Activated CD4-positive, alpha-beta T cell treated with anti-CD3 and anti-CD28 coated beads, Interleukin-2, amount 50 U/mL, for 24 hours (primary cell): ENCODE results near the gene SCYL3.
A peak's percentile ranks its signal among the peaks of the same experiment; 100 is the strongest.
"Not testable (repeated sequence)": the region's sequence is repeated elsewhere in the genome, so short reads cannot be mapped to it uniquely, and the experiment has no call there.

ENCODE experiments used
- DNase-seq, 2 donors: peaks; one replicate each; pipeline ENCODE4 v3.0.0-alpha.2; 2020; ENCODE audit warnings: low read depth in 1 of 2, low spot score in 1 of 2

SCYL3 gene, protein sequence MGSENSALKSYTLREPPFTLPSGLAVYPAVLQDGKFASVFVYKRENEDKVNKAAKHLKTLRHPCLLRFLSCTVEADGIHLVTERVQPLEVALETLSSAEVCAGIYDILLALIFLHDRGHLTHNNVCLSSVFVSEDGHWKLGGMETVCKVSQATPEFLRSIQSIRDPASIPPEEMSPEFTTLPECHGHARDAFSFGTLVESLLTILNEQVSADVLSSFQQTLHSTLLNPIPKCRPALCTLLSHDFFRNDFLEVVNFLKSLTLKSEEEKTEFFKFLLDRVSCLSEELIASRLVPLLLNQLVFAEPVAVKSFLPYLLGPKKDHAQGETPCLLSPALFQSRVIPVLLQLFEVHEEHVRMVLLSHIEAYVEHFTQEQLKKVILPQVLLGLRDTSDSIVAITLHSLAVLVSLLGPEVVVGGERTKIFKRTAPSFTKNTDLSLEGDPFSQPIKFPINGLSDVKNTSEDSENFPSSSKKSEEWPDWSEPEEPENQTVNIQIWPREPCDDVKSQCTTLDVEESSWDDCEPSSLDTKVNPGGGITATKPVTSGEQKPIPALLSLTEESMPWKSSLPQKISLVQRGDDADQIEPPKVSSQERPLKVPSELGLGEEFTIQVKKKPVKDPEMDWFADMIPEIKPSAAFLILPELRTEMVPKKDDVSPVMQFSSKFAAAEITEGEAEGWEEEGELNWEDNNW

DNA sequence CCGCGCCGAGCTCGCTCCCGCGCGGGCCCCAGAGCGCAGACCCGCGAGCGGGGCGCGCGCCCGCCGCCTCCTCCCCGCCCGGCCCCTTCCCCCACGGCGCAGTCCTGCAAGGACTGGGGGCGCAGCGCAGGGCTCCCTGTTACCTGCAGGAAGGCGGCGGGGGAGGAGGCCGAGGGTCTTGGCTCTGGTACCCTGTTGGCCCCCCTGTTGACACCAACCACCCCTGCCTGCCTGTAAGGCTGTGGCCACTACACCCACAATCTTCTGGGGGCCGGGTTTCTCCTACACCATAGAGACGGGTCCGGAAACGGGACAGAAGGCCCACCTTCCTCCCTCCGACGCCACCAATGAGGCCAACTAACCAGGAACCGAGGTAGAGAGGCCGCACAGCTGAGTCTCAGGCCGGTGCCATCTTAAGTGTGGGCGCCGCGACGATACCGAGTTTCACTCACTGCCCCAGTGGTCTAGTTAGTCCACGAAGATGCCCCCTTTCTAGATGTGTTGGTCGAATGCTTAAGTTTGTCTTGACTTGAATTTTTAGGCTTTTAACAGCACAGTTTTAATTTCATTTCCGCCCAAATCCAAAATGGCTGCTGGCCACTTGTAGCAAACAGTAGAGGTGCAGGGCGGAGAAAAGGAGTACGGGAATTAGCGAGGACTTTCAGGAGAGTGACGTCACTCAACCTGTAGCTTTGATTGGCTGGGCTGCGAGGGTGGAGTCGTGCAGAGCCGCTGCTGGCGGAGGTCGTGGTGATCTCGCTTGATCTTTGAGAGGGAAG lies at the start of gene SCYL3:
TSS of gene SCYL3 (minus strand) at position 252 of the 779 bp plus-strand sequence. CDS start 5,056 bp downstream, outside the sequence.
- peak; percentile 80 to 91 for DNase-seq

- DNase-seq, result no peak
Observed at GRCh38 chr1:169941982-169942830, 48.5 kb upstream of the SCYL3 start.

DNA sequence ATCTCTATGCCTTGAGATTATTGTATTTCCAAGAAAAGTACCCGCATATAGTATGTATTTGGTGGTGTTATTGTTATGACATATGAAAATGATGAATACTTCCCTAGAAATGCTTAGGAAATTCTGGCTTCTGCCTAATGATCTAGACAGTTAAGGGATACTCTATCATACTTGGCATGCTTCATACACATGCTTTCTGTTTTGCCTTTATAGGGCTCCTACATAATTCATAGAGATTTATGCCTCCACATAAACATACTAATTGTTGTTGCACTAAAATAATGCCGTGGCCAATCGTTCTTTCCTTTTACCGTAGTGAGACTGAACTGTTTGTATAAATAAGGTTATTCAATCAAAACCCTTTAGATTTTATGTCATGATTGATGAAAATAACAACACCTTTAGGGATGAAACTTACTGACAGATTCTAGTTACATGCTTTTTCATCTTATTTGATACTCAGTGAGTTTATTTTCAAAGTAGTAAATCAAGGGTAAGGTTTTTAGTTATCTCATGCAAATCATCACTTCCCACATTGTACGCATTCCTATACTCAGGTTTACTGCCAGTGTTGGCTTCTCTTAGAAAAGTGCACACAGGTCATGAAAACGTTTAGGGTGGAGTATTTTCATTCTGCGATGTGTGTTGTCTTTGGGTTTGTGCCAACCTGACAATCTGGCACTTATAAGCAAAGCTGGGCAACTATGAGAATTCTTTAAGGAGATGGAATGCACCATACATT lies 40.5 kb upstream of the SCYL3 start:
- DNase-seq, result no peak

- DNase-seq, result no peak
Observed at GRCh38 chr1:169931795-169932231, 38.1 kb upstream of the SCYL3 start.

DNA sequence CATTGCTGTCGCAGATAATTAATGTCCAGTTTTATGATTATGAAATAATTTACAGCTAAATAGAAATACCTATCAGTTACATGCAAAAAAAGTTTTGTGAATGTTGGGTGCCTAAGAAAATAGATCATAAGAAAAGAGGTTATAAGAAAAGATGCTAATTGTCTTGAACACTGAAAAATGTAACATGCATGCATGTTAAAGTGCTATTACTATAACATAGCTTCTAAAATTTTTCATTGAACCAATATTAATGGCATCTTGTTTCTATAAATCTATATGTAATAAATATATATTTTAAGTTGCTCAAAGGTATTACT lies 35.5 kb upstream of the SCYL3 start:
- no peak for DNase-seq

GRCh38 chr1:169928438-169929209 lies 34.9 kb upstream of the SCYL3 start:
- DNase-seq, result no peak

- DNase-seq, result no peak
Observed at GRCh38 chr1:169925505-169926482, 32.1 kb upstream of the SCYL3 start.

GRCh38 chr1:169924829-169925228 lies 31.1 kb upstream of the SCYL3 start:
- no peak for DNase-seq

- DNase-seq, result no peak
Observed at GRCh38 chr1:169924063-169924462, 30.4 kb upstream of the SCYL3 start.

DNA sequence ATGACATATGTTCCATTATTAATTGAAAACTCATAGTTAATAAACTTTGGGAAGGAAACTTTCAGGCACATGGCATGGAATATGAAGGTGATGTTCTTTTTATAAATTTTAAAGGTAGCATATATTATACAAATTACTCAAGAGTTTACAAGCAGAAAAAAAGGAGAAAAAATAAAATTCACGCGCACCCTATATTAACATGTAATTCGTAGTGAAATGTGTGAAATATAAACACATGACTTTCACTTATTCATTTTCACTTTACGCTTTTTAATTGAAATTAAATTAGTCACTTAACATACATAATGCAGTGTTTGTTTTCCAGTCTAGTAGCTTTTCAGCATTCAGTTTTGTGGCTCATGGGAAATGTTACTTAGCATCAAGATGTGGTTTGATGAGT lies 27.4 kb upstream of the SCYL3 start:
- no peak for DNase-seq

DNA sequence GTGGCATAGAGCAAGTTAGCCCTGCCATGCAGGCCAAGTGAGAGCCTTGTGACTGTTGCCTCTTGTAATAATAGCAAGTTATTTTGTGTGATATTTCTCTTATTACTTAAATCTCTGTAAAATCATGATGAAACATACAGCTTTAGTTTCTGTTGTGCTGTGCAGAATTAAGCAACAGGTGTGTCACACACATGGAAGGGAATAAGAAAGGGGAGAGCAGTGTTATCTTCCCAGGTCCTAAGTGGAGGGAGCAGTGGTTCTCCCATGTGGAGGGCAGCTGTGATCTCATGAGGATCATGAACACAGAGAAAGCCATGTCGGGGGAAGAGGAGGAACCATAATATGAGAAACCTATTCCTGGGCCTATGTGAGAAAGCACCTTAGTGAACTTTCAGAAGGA lies 25.2 kb upstream of the SCYL3 start:
- no peak for DNase-seq

- DNase-seq, result not testable (repeated sequence)
Observed at GRCh38 chr1:169918220-169918619, 24.5 kb upstream of the SCYL3 start.

DNA sequence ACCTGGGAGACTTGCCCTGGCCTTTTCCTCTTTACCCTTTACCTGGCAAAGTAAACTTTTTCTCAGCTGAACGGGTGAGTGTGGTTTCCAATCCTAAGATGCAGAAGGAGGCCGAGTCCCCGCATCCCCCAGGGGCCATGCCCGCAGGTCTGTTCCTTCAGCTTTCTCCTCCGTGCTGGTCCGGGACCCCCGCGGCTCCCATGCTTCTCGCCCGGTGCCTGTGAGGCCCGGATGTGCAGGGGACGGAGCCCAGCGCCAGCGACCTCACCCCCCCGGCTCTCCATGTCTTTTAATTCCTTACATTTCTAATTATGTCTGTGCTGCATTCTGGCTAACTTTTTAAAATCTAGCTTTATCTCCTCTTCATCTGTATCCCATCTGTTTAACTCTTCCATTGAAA lies 21.5 kb upstream of the SCYL3 start:
- no peak for DNase-seq

DNA sequence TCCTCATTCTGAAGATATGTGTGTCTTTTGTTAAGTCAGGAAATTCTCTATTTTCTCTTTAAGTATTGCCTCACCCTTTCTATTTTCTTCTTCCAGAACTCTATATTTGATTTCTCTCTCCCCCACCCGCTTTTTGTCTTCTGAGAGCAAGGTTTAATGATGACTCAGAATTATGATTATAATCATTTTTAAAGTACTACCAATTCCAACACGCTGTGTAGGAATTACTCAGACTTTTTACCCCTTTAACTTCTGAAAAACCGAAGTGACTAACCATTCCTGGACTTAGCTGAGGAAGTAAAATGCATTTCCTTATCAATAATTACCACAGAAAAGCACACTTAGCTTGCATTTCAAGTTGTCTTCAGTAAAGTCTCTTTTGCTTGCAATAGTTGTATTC lies 20.8 kb upstream of the SCYL3 start:
- no peak for DNase-seq

DNA sequence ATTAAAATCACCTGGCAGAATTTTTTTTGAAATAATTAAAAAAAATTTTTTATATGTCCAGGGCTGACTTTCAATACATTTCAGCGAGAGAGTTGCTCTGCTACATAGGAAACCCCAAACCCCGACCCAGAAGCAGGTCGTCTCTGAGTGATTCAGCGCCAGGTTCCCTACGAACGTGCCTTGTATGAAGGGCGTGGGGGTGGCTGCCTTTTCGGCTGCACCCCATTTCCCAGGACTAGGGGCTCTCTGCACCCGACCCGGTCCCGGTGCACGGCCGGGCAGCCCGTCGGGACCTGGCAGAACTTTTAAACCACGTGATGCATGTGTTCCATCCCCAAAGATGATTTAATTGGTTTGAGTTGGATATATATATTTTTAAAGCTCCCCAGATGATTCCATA lies 15.8 kb upstream of the SCYL3 start:
- DNase-seq, result no peak

DNA sequence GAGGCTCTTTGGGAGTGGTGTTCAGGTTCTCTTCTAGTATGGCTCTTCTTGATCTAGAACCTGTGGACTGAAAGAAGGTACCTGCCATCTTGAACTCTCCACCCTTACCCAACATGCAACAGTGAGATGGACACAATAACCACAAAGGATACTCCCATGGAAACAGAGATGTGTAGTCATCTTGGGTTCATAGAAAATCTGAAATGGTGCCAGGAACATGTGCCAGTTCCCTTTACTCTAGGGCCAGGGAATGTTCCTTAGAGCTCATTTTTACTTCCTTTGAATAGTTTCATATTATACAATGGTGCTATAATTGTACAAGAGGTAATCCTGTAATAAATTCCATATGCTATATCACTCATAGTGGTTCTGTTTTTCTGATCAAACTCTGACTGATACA lies 13.2 kb upstream of the SCYL3 start:
- no peak for DNase-seq

GRCh38 chr1:169904834-169905233 lies 11.1 kb upstream of the SCYL3 start:
- DNase-seq, result no peak

- DNase-seq, result no peak
Observed at GRCh38 chr1:169902751-169903150, 9.1 kb upstream of the SCYL3 start.
